Activated CD4-positive, alpha-beta memory T cell treated with anti-CD3 and anti-CD28 coated beads for 36 hours (primary cell): ENCODE data around the gene TNS3. TPM values are rescaled to one million over a fixed set of nuclear protein-coding genes. Genes with fewer than 3 reads are reported as not detected.

ENCODE experiments used
- CTCF ChIA-PET: fragments of 350-600 bp; sonication (Branson Sonifier 250); formaldehyde crosslinking; loops from one replicate; lab custom pipeline; 2021; ENCODE audit warnings: antibody characterized with exemption, inconsistent platforms; lab: Charles Lee
- POLR2A ChIA-PET: fragments of 350-600 bp; sonication (Branson Sonifier 250); formaldehyde crosslinking; loops from one replicate; lab custom pipeline; 2021; ENCODE audit warnings: antibody characterized with exemption; lab: Charles Lee
- DNase-seq: peaks from one replicate; pipeline ENCODE4 v3.0.0-alpha.2; 2020
- H3K27ac Mint-ChIP-seq: one replicate; pipeline ENCODE4 v1.8.0; 2021; ENCODE audit warnings: mixed read lengths
- H3K27me3 Mint-ChIP-seq: one replicate; pipeline ENCODE4 v1.8.0; 2021; ENCODE audit warnings: mixed read lengths
- H3K36me3 Mint-ChIP-seq: one replicate; pipeline ENCODE4 v1.8.0; 2021; ENCODE audit warnings: mixed read lengths
- H3K4me1 Mint-ChIP-seq: one replicate; pipeline ENCODE4 v1.8.0; 2021; ENCODE audit warnings: low read depth, mixed read lengths
- H3K4me3 Mint-ChIP-seq: one replicate; pipeline ENCODE4 v1.8.0; 2021; ENCODE audit warnings: mild to moderate bottlenecking, mixed read lengths
- H3K9me3 Mint-ChIP-seq: one replicate; pipeline ENCODE4 v1.8.0; 2021; ENCODE audit warnings: mixed read lengths
- intact Hi-C: fragments of 100-400 bp; cut with micrococcal nuclease; formaldehyde crosslinking; loops from one replicate; pipeline ENCODE4 v1.15.1; 2023
- total RNA-seq, 2 experiments: library from RNA; stranded (reverse); gene quantifications; one replicate each; pipeline ENCODE4 v1.2.3, GENCODE V29; 2021

The TNS3 gene
- total RNA-seq, 2 experiments from 2014 or later: 0.15 to 0.31 TPM

DNA sequence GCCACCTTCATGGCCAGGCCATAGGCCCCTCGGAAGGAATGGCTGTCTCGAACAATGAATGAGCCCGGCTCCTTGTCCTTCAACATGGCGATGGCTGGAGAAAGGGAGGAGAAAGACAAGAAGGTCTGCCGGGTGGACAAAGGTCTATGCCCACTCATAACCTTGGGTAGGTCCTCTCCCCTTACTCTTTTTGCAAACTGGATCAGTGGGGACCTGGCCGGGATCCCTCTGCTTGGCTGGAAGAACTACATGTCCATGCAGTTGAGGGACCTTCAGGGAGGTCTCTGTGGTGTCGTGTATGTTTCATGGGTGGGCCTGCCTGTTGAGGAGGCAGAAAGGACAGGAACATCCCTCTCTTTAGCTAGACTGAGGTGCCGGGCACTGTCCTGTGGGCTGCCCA, 284.8 kb downstream of the TNS3 start:
- Mint-ChIP-seq H3K27me3 (no peaks in the 10 kb centered on the region), H3K27ac (no peak overlapping the region), H3K4me3 (no peak overlapping the region), H3K4me1 (no peaks in the 10 kb centered on the region), H3K9me3 (no peaks in the 10 kb centered on the region), H3K36me3 (no peaks in the 10 kb centered on the region)
- no peak for DNase-seq
- ChIA-PET POLR2A (no interaction called here), CTCF (no interaction called here)
- intact Hi-C loops: no loop called here

GRCh38 chr7:47295606-47296005, 286.3 kb downstream of the TNS3 start:
- DNase-seq: no peak
- ChIA-PET CTCF (no interaction called here), POLR2A (no interaction called here)
- H3K27me3 Mint-ChIP-seq: no peaks in the 10 kb centered on the region
- H3K9me3 Mint-ChIP-seq: no peaks in the 10 kb centered on the region
- no peak overlapping the region for H3K27ac Mint-ChIP-seq
- H3K36me3 Mint-ChIP-seq: no peaks in the 10 kb centered on the region
- intact Hi-C loops: no loop called here
- H3K4me3 Mint-ChIP-seq: no peak overlapping the region
- H3K4me1 Mint-ChIP-seq: peaks cover 2% of the 10 kb centered on the region

- no peak overlapping the region for H3K27ac Mint-ChIP-seq
- no peak for DNase-seq
- H3K27me3 Mint-ChIP-seq: no peaks in the 10 kb centered on the region
- no peaks in the 10 kb centered on the region for H3K36me3 Mint-ChIP-seq
- H3K9me3 Mint-ChIP-seq: no peaks in the 10 kb centered on the region
- POLR2A ChIA-PET: no interaction called here
- H3K4me3 Mint-ChIP-seq: no peak overlapping the region
- intact Hi-C loops: no loop called here
- peaks cover 2% of the 10 kb centered on the region for H3K4me1 Mint-ChIP-seq
- CTCF ChIA-PET: no interaction called here
Measured at GRCh38 chr7:47294556-47295222, 287.2 kb downstream of the TNS3 start.

- no peaks in the 10 kb centered on the region for H3K27me3 Mint-ChIP-seq
- no peak overlapping the region for H3K27ac Mint-ChIP-seq
- DNase-seq: no peak
- POLR2A ChIA-PET: no interaction called here
- peaks cover 2% of the 10 kb centered on the region for H3K4me1 Mint-ChIP-seq
- intact Hi-C loops: no loop called here
- no peaks in the 10 kb centered on the region for H3K9me3 Mint-ChIP-seq
- H3K4me3 Mint-ChIP-seq: no peak overlapping the region
- H3K36me3 Mint-ChIP-seq: no peaks in the 10 kb centered on the region
- CTCF ChIA-PET: no interaction called here
Measured at GRCh38 chr7:47293884-47294555, 287.9 kb downstream of the TNS3 start.

GRCh38 chr7:47292832-47293309, 289.0 kb downstream of the TNS3 start:
- no peaks in the 10 kb centered on the region for H3K36me3 Mint-ChIP-seq
- H3K27me3 Mint-ChIP-seq: no peaks in the 10 kb centered on the region
- H3K27ac Mint-ChIP-seq: no peak overlapping the region
- H3K4me1 Mint-ChIP-seq: peaks cover 2% of the 10 kb centered on the region
- ChIA-PET CTCF (no interaction called here), POLR2A (no interaction called here)
- no peak for DNase-seq
- H3K9me3 Mint-ChIP-seq: no peaks in the 10 kb centered on the region
- intact Hi-C loops: no loop called here
- H3K4me3 Mint-ChIP-seq: no peak overlapping the region

DNA sequence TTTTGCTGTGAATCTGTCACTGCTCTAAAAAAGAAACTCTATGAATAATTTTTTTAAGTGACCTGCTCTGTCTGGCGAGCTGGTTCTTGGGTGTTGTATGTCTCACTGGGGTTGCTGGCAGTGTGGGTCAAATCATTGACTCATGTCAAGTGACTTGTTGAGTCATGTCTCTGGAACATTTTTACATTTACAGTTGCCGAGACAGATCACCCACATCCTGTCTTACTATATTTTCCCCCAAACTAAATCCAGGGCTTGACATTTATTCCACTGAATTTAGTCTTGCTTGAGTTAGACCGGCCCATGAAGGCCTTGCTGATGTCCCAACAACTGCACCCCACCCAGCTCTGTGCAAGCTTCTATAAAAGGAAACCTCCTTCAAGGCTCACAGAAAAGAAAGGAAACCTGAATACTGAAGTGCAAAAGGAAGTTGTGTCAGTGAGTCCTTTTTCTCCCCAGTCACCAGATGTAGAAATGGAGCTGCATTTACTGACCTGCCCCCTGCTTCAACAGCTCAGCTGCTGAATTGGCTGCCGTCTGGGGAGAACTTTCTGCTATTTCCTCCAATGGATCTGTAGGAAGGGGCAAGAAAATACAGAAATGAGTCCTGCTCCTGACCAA, 290.3 kb downstream of the TNS3 start:
- peaks cover 2% of the 10 kb centered on the region for H3K4me1 Mint-ChIP-seq
- H3K9me3 Mint-ChIP-seq: no peaks in the 10 kb centered on the region
- no peak overlapping the region for H3K27ac Mint-ChIP-seq
- intact Hi-C loops: no loop called here
- peak; percentile 25 for DNase-seq
- H3K27me3 Mint-ChIP-seq: no peaks in the 10 kb centered on the region
- H3K4me3 Mint-ChIP-seq: no peak overlapping the region
- H3K36me3 Mint-ChIP-seq: no peaks in the 10 kb centered on the region
- ChIA-PET CTCF (no interaction called here), POLR2A (no interaction called here)

DNA sequence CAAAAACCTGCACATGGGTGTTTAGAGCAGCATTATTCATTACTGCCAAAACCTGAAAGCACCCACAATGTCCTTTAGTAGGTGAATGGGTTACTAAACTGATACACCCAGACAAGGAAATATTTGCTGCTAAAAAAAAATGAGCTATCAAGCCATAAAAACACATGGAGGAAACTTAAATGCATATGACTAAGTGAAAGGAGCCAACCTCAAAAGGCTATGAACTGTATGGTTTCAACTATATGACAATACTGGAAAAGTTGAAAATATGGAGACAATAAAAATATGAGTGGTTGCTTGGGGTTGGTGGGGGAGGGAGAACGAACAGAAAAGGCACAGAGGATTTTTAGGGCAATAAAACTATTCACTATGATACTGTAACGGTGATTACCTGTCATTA, 291.0 kb downstream of the TNS3 start:
- Mint-ChIP-seq H3K27ac (no peak overlapping the region), H3K4me3 (no peak overlapping the region), H3K4me1 (peaks cover 2% of the 10 kb centered on the region), H3K27me3 (no peaks in the 10 kb centered on the region), H3K36me3 (no peaks in the 10 kb centered on the region), H3K9me3 (no peaks in the 10 kb centered on the region)
- POLR2A ChIA-PET: no interaction called here
- DNase-seq: no peak
- CTCF ChIA-PET: no interaction called here
- intact Hi-C loops: no loop called here

- Mint-ChIP-seq H3K27ac (no peak overlapping the region), H3K4me1 (peaks cover 2% of the 10 kb centered on the region), H3K4me3 (no peak overlapping the region), H3K27me3 (no peaks in the 10 kb centered on the region), H3K36me3 (no peaks in the 10 kb centered on the region), H3K9me3 (no peaks in the 10 kb centered on the region)
- ChIA-PET CTCF (no interaction called here), POLR2A (no interaction called here)
- intact Hi-C loops: no loop called here
- DNase-seq: no peak
Measured at GRCh38 chr7:47290466-47290865, 291.4 kb downstream of the TNS3 start.

GRCh38 chr7:47288060-47288459, 293.9 kb downstream of the TNS3 start:
- Mint-ChIP-seq H3K4me1 (peaks cover 2% of the 10 kb centered on the region), H3K4me3 (no peak overlapping the region), H3K9me3 (peaks cover 4% of the 10 kb centered on the region), H3K27me3 (no peaks in the 10 kb centered on the region), H3K36me3 (no peaks in the 10 kb centered on the region), H3K27ac (no peak overlapping the region)
- CTCF ChIA-PET: no interaction called here
- intact Hi-C loops: no loop called here
- DNase-seq: no peak
- POLR2A ChIA-PET: no interaction called here

DNA sequence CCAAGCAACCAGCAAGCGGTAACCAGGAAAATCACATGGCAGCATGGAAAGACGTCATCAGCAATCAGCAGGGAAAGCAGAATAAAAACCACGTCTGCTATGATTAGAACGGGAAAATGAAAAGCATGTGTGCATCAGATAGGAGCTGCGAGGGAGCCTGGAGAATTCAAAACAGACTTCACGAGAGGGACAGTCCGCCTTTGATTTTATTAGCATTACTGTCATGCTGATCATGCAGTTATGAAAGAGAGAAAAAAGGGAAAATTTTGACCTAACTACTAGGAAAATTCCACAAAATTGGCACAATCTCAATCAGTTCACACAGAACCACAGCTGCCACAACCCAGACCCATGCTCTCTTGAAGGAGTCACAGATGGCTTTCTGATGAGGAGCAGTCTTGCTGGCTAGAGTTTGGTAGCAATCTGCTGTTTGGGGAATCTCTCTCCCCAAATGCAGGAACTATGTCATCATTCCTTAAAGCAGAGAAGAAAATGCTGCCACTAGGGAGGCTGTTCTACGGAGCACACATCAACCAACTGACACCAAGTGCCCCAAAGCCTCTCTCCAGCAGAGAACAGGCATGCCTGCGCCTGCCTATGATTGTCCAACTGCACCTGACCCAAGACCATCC, 295.9 kb downstream of the TNS3 start:
- DNase-seq: no peak
- ChIA-PET CTCF (no interaction called here), POLR2A (no interaction called here)
- H3K4me1 Mint-ChIP-seq: peaks cover under 1% of the 10 kb centered on the region
- no peak overlapping the region for H3K27ac Mint-ChIP-seq
- peaks cover 4% of the 10 kb centered on the region for H3K9me3 Mint-ChIP-seq
- H3K27me3 Mint-ChIP-seq: no peaks in the 10 kb centered on the region
- no peak overlapping the region for H3K4me3 Mint-ChIP-seq
- no peaks in the 10 kb centered on the region for H3K36me3 Mint-ChIP-seq
- intact Hi-C loops: no loop called here

- Mint-ChIP-seq H3K27ac (no peak overlapping the region), H3K27me3 (no peaks in the 10 kb centered on the region), H3K36me3 (no peaks in the 10 kb centered on the region), H3K4me1 (no peaks in the 10 kb centered on the region), H3K4me3 (no peak overlapping the region), H3K9me3 (peaks cover 4% of the 10 kb centered on the region)
- ChIA-PET CTCF (no interaction called here), POLR2A (no interaction called here)
- intact Hi-C loops: no loop called here
- DNase-seq: no peak
Measured at GRCh38 chr7:47284691-47285635, 296.9 kb downstream of the TNS3 start.
